ENCODE results near the gene PDLIM5. TPM values are rescaled to one million over a fixed set of nuclear protein-coding genes. Genes with fewer than 3 reads are reported as not detected.

Gene PDLIM5
- total RNA-seq, 1 donor from 2014 or later = 60.7 TPM

DNA sequence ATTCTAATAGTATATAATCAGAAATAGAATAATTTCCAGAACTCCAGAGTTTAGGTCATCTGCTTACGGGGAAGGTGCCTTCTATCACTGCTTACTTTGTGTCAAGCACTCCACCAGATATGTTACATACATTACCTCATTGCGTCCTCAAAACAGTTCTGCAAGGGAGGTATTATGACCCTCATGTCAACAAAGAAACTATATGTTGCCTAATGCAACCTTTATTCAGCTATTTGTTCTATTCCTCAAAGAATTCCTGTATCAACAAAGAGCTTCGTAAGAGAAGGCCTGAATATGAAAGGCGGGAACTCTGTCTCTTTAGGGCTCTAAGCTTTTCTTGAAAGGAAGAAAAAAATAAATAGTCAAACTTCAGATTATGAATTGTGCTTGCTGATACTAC is 114.7 kb downstream of the PDLIM5 start:
- Mint-ChIP-seq H3K9me3 (no peaks in the 10 kb centered on the region), H3K27ac (no peak overlapping the region), H3K27me3 (ENCODE audit: low read depth) (no peaks in the 10 kb centered on the region), H3K36me3 (no peaks in the 10 kb centered on the region), H3K4me1 (peaks cover 13% of the 10 kb centered on the region), H3K4me3 (no peak overlapping the region)
- no peak for DNase-seq (ENCODE audit: low spot score in 2 of 2, unreplicated experiment in 2 of 2)
- TF ChIP-seq, protein P1, sequence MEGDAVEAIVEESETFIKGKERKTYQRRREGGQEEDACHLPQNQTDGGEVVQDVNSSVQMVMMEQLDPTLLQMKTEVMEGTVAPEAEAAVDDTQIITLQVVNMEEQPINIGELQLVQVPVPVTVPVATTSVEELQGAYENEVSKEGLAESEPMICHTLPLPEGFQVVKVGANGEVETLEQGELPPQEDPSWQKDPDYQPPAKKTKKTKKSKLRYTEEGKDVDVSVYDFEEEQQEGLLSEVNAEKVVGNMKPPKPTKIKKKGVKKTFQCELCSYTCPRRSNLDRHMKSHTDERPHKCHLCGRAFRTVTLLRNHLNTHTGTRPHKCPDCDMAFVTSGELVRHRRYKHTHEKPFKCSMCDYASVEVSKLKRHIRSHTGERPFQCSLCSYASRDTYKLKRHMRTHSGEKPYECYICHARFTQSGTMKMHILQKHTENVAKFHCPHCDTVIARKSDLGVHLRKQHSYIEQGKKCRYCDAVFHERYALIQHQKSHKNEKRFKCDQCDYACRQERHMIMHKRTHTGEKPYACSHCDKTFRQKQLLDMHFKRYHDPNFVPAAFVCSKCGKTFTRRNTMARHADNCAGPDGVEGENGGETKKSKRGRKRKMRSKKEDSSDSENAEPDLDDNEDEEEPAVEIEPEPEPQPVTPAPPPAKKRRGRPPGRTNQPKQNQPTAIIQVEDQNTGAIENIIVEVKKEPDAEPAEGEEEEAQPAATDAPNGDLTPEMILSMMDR (IDR thresholded peaks at IDR 0.05; ENCODE audit: unreplicated experiment) = no peak

DNA sequence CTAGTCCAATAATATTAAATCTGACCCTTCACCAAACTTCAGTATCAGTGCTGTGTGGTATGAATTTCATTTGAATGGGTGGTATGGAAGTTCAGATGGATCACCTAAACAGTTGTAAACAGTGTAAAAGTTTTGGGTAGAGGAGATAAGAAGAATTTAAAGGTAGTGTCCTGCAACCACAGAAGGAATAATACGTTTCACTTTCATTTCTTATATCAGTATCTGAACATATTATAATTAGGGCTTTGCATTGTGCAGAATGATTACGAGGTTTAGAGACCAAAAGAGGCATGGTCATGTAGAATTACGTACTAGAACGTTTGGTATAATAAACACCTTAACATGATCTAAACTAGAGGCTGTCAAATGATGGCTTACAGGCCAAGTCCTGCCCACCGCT is 116.1 kb downstream of the PDLIM5 start:
- no peaks in the 10 kb centered on the region for H3K9me3 Mint-ChIP-seq
- H3K27ac Mint-ChIP-seq = no peak overlapping the region
- no peaks in the 10 kb centered on the region for H3K27me3 Mint-ChIP-seq (ENCODE audit: low read depth)
- no peaks in the 10 kb centered on the region for H3K36me3 Mint-ChIP-seq
- TF ChIP-seq, protein P1 (IDR thresholded peaks at IDR 0.05; ENCODE audit: unreplicated experiment) = no peak
- peaks cover 5% of the 10 kb centered on the region for H3K4me1 Mint-ChIP-seq
- no peak for DNase-seq (ENCODE audit: low spot score in 2 of 2, unreplicated experiment in 2 of 2)
- H3K4me3 Mint-ChIP-seq = no peak overlapping the region

DNA sequence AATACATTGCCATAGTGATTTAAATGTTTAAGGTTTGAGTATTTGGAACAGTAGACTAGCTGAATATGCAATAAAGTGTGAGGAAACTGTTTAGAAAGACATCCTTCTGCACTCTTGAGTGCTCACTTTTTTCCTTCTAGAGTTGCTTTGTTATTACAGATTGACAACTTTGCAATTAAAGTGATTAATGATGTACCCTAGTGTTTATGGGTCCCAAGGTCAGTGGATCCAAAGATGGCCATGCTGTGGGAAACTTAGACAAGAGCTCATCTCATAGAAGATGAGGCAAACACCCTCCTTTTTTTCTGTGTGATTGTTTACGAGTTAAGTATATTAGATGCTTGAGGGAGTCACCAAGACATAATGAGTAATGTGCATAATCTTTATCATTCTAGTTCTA is 118.8 kb downstream of the PDLIM5 start:
- TF ChIP-seq, protein P1 (IDR thresholded peaks at IDR 0.05; ENCODE audit: unreplicated experiment) = no peak
- no peak for DNase-seq (ENCODE audit: low spot score in 2 of 2, unreplicated experiment in 2 of 2)
- no peaks in the 10 kb centered on the region for H3K27me3 Mint-ChIP-seq (ENCODE audit: low read depth)
- peaks cover under 1% of the 10 kb centered on the region for H3K36me3 Mint-ChIP-seq
- no peaks in the 10 kb centered on the region for H3K9me3 Mint-ChIP-seq
- no peak overlapping the region for H3K4me3 Mint-ChIP-seq
- no peaks in the 10 kb centered on the region for H3K4me1 Mint-ChIP-seq
- no peak overlapping the region for H3K27ac Mint-ChIP-seq

DNA sequence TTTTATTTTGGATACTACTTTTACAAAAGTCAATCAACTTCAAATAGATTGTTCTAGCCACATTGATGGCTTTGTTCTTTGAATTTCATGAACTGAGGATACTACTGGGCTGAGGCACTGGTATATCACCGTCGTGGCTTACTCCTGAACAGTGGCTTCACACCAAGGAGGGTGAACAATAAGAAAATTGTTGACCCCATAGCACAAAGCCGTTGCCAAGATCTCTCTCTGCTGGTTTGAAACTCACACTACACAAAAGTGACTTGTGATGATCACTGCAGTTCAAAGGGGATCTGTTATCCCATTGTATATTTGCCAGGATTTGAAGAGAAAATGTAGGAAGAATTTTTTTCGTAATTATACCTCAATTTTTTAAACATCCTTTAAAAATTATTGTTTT is 119.6 kb downstream of the PDLIM5 start:
- H3K27ac Mint-ChIP-seq = no peak overlapping the region
- TF ChIP-seq, protein P1 (IDR thresholded peaks at IDR 0.05; ENCODE audit: unreplicated experiment) = no peak
- DNase-seq (ENCODE audit: low spot score in 2 of 2, unreplicated experiment in 2 of 2) = no peak
- no peaks in the 10 kb centered on the region for H3K9me3 Mint-ChIP-seq
- H3K27me3 Mint-ChIP-seq (ENCODE audit: low read depth) = no peaks in the 10 kb centered on the region
- peaks cover 4% of the 10 kb centered on the region for H3K4me1 Mint-ChIP-seq
- no peak overlapping the region for H3K4me3 Mint-ChIP-seq
- peaks cover 7% of the 10 kb centered on the region for H3K36me3 Mint-ChIP-seq

DNA sequence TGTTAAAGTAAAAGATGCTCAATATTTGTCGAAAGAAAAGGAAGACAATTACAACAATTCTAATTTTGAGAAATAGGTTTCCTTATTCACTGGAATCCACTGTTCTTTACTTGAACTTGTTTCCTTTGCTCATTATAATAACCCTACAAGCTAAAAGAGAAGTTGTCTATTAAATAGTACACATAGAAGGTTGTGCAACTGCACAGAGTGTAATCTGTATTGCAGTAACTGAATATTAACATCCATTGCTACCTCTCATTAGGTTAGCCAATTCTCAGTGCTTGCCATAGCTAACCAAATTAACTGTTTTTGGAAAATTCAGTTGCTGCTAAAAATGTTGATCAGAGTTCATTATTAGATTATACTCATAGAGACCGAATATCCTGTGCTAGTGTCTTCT is 120.0 kb downstream of the PDLIM5 start:
- Mint-ChIP-seq H3K27me3 (ENCODE audit: low read depth) (no peaks in the 10 kb centered on the region), H3K4me1 (peaks cover 5% of the 10 kb centered on the region), H3K36me3 (peaks cover 8% of the 10 kb centered on the region), H3K9me3 (no peaks in the 10 kb centered on the region), H3K27ac (no peak overlapping the region), H3K4me3 (no peak overlapping the region)
- TF ChIP-seq, protein P1 (IDR thresholded peaks at IDR 0.05; ENCODE audit: unreplicated experiment) = no peak
- no peak for DNase-seq (ENCODE audit: low spot score in 2 of 2, unreplicated experiment in 2 of 2)

DNA sequence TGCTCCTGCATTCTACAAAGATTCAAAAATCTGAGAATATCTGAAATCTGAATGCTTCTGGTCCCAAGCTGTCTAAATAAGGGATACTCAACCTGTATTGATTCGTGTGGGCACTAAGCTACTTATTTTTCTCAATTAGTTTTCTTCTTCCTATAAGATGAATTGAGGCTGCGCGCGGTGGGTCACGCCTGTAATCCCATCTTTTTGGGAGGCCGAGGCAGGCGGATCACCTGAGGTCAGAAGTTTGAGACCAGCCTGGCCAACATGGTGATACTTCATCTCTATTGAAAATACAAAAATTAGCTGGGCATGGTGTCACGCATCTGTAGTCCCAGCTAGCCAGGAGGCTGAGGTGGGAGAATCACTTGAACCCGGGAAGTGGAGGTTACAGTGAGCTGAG is 122.3 kb downstream of the PDLIM5 start:
- Mint-ChIP-seq H3K27me3 (ENCODE audit: low read depth) (no peaks in the 10 kb centered on the region), H3K27ac (no peak overlapping the region), H3K4me1 (peaks cover 10% of the 10 kb centered on the region), H3K4me3 (no peak overlapping the region), H3K9me3 (no peaks in the 10 kb centered on the region), H3K36me3 (peaks cover 8% of the 10 kb centered on the region)
- DNase-seq (ENCODE audit: low spot score in 2 of 2, unreplicated experiment in 2 of 2) = no peak
- TF ChIP-seq, protein P1 (IDR thresholded peaks at IDR 0.05; ENCODE audit: unreplicated experiment) = no peak

Measured in mesothelial cell of epicardium (in vitro differentiated cells).